ENCODE measurements around the gene DENND2A. TPM values are rescaled to one million over a fixed set of nuclear protein-coding genes. Genes with fewer than 3 reads are reported as not detected.
A peak's percentile ranks its signal among the peaks of the same experiment; 100 is the strongest.
"Not testable (repeated sequence)": the region's sequence is repeated elsewhere in the genome, so short reads cannot be mapped to it uniquely, and the experiment has no call there.

Gene DENND2A
- total and polyA plus RNA-seq, 9 donors, result 23.9 to 72.2 (median 48.3) TPM

- not testable (repeated sequence) for H3K4me1 ChIP-seq (ENCODE audit: control insufficient read depth, insufficient read depth, low read length); H3K4me3 ChIP-seq (ENCODE audit: low read length); H3K27me3 ChIP-seq (ENCODE audit: control insufficient read depth, insufficient read depth, low read length); H3K9me3 ChIP-seq (replicated peaks; ENCODE audit: control insufficient read depth, low read depth, low read length); DNase-seq; H3K27ac ChIP-seq (ENCODE audit: low read length); H3K36me3 ChIP-seq (ENCODE audit: control insufficient read depth, insufficient read depth, low read length)
- no CpG with 5 or more reads among the region's 2 CpGs for WGBS (ENCODE audit: insufficient coverage)
These were observed 22.3 kb upstream of the DENND2A start for GRCh38 chr7:140662938-140663337.

GRCh38 chr7:140661124-140661523 lies 20.5 kb upstream of the DENND2A start:
- DNase-seq, result no peak
- Histone ChIP-seq H3K27me3 (ENCODE audit: control insufficient read depth, insufficient read depth, low read length) (no peaks in the 10 kb centered on the region), H3K9me3 (replicated peaks; ENCODE audit: control insufficient read depth, low read depth, low read length) (no peaks in the 10 kb centered on the region), H3K4me1 (ENCODE audit: control insufficient read depth, insufficient read depth, low read length) (peaks cover 11% of the 10 kb centered on the region), H3K27ac (ENCODE audit: low read length) (no peak overlapping the region), H3K36me3 (ENCODE audit: control insufficient read depth, insufficient read depth, low read length) (no peaks in the 10 kb centered on the region), H3K4me3 (ENCODE audit: low read length) (no peak overlapping the region)
- no CpG with 5 or more reads among the region's 2 CpGs for WGBS (ENCODE audit: insufficient coverage)

- Histone ChIP-seq H3K4me3 (ENCODE audit: low read length) (no peak overlapping the region), H3K36me3 (ENCODE audit: control insufficient read depth, insufficient read depth, low read length) (no peaks in the 10 kb centered on the region), H3K27me3 (ENCODE audit: control insufficient read depth, insufficient read depth, low read length) (no peaks in the 10 kb centered on the region), H3K27ac (ENCODE audit: low read length) (no peak overlapping the region), H3K4me1 (ENCODE audit: control insufficient read depth, insufficient read depth, low read length) (peaks cover 15% of the 10 kb centered on the region), H3K9me3 (replicated peaks; ENCODE audit: control insufficient read depth, low read depth, low read length) (no peaks in the 10 kb centered on the region)
- WGBS (ENCODE audit: insufficient coverage), result 0% methylated on average over 5 of the region's 8 CpGs
- peak; percentile 78 for DNase-seq
These were observed 19.2 kb upstream of the DENND2A start for GRCh38 chr7:140659856-140660255.

- no peak overlapping the region for H3K27ac ChIP-seq (ENCODE audit: low read length)
- H3K4me3 ChIP-seq (ENCODE audit: low read length), result no peak overlapping the region
- peaks cover 22% of the 10 kb centered on the region for H3K4me1 ChIP-seq (ENCODE audit: control insufficient read depth, insufficient read depth, low read length)
- no peaks in the 10 kb centered on the region for H3K9me3 ChIP-seq (replicated peaks; ENCODE audit: control insufficient read depth, low read depth, low read length)
- DNase-seq, result no peak
- no peaks in the 10 kb centered on the region for H3K36me3 ChIP-seq (ENCODE audit: control insufficient read depth, insufficient read depth, low read length)
- WGBS (ENCODE audit: insufficient coverage), result 78% methylated on average over 5 of the region's 9 CpGs
- no peaks in the 10 kb centered on the region for H3K27me3 ChIP-seq (ENCODE audit: control insufficient read depth, insufficient read depth, low read length)
These were observed 17.3 kb upstream of the DENND2A start for GRCh38 chr7:140657891-140658290.

- DNase-seq, result peak; percentile 83
- H3K4me1 ChIP-seq (ENCODE audit: control insufficient read depth, insufficient read depth, low read length), result peaks cover 22% of the 10 kb centered on the region
- no peak overlapping the region for H3K27ac ChIP-seq (ENCODE audit: low read length)
- 37% methylated on average over 7 of the region's 11 CpGs for WGBS (ENCODE audit: insufficient coverage)
- no peaks in the 10 kb centered on the region for H3K9me3 ChIP-seq (replicated peaks; ENCODE audit: control insufficient read depth, low read depth, low read length)
- H3K27me3 ChIP-seq (ENCODE audit: control insufficient read depth, insufficient read depth, low read length), result no peaks in the 10 kb centered on the region
- H3K36me3 ChIP-seq (ENCODE audit: control insufficient read depth, insufficient read depth, low read length), result no peaks in the 10 kb centered on the region
- H3K4me3 ChIP-seq (ENCODE audit: low read length), result no peak overlapping the region
These were observed 16.2 kb upstream of the DENND2A start for GRCh38 chr7:140656548-140657515.

- DNase-seq, result no peak
- H3K9me3 ChIP-seq (replicated peaks; ENCODE audit: control insufficient read depth, low read depth, low read length), result no peaks in the 10 kb centered on the region
- H3K36me3 ChIP-seq (ENCODE audit: control insufficient read depth, insufficient read depth, low read length), result no peaks in the 10 kb centered on the region
- H3K4me3 ChIP-seq (ENCODE audit: low read length), result no peak overlapping the region
- H3K27ac ChIP-seq (ENCODE audit: low read length), result no peak overlapping the region
- peaks cover 22% of the 10 kb centered on the region for H3K4me1 ChIP-seq (ENCODE audit: control insufficient read depth, insufficient read depth, low read length)
- H3K27me3 ChIP-seq (ENCODE audit: control insufficient read depth, insufficient read depth, low read length), result no peaks in the 10 kb centered on the region
- WGBS (ENCODE audit: insufficient coverage), result 87% methylated on average over 14 of the region's 16 CpGs
These were observed 15.1 kb upstream of the DENND2A start for GRCh38 chr7:140655511-140656408.

GRCh38 chr7:140654661-140655060 lies 14.0 kb upstream of the DENND2A start:
- Histone ChIP-seq H3K9me3 (replicated peaks; ENCODE audit: control insufficient read depth, low read depth, low read length) (no peaks in the 10 kb centered on the region), H3K4me1 (ENCODE audit: control insufficient read depth, insufficient read depth, low read length) (peaks cover 20% of the 10 kb centered on the region), H3K36me3 (ENCODE audit: control insufficient read depth, insufficient read depth, low read length) (no peaks in the 10 kb centered on the region), H3K4me3 (ENCODE audit: low read length) (no peak overlapping the region), H3K27me3 (ENCODE audit: control insufficient read depth, insufficient read depth, low read length) (no peaks in the 10 kb centered on the region), H3K27ac (ENCODE audit: low read length) (no peak overlapping the region)
- WGBS (ENCODE audit: insufficient coverage), result 95% methylated on average over 4 of the region's 4 CpGs
- DNase-seq, result no peak

GRCh38 chr7:140654109-140654387 lies 13.4 kb upstream of the DENND2A start:
- H3K36me3 ChIP-seq (ENCODE audit: control insufficient read depth, insufficient read depth, low read length), result no peaks in the 10 kb centered on the region
- no peaks in the 10 kb centered on the region for H3K9me3 ChIP-seq (replicated peaks; ENCODE audit: control insufficient read depth, low read depth, low read length)
- DNase-seq, result no peak
- H3K27ac ChIP-seq (ENCODE audit: low read length), result no peak overlapping the region
- no CpG with 5 or more reads among the region's 2 CpGs for WGBS (ENCODE audit: insufficient coverage)
- H3K4me1 ChIP-seq (ENCODE audit: control insufficient read depth, insufficient read depth, low read length), result peaks cover 20% of the 10 kb centered on the region
- H3K4me3 ChIP-seq (ENCODE audit: low read length), result no peak overlapping the region
- no peaks in the 10 kb centered on the region for H3K27me3 ChIP-seq (ENCODE audit: control insufficient read depth, insufficient read depth, low read length)

- Histone ChIP-seq H3K9me3 (replicated peaks; ENCODE audit: control insufficient read depth, low read depth, low read length) (no peaks in the 10 kb centered on the region), H3K27ac (ENCODE audit: low read length) (no peak overlapping the region), H3K27me3 (ENCODE audit: control insufficient read depth, insufficient read depth, low read length) (no peaks in the 10 kb centered on the region), H3K4me3 (ENCODE audit: low read length) (no peak overlapping the region), H3K36me3 (ENCODE audit: control insufficient read depth, insufficient read depth, low read length) (no peaks in the 10 kb centered on the region), H3K4me1 (ENCODE audit: control insufficient read depth, insufficient read depth, low read length) (peaks cover 20% of the 10 kb centered on the region)
- WGBS (ENCODE audit: insufficient coverage), result 13% methylated on average over 8 of the region's 15 CpGs
- DNase-seq, result peak; percentile 93
These were observed 12.9 kb upstream of the DENND2A start for GRCh38 chr7:140653319-140654108.
